GM23248 (cell line): ENCODE results near the gene UBXN6. TPM values are rescaled to one million over a fixed set of nuclear protein-coding genes. Genes with fewer than 3 reads are reported as not detected.

Source experiments
- DNase-seq: peaks from one replicate; pipeline ENCODE4 v3.0.0-alpha.2; 2015
- H2AFZ ChIP-seq: fragments of 200-600 bp; sonication (generic); 2 replicates; pipeline ENCODE4 v1.6.1; 2016; ENCODE audit warnings: antibody characterized with exemption
- H3F3A ChIP-seq: fragments of 200-600 bp; sonication (generic); 2 replicates; pipeline ENCODE4 v1.6.1; 2016; ENCODE audit warnings: mild to moderate bottlenecking, antibody characterized with exemption, mixed run types; ENCODE audit not compliant: insufficient read depth
- H3K27ac ChIP-seq: fragments of 200-600 bp; sonication (generic); 2 replicates; pipeline ENCODE4 v1.5.1; 2016; ENCODE audit warnings: mild to moderate bottlenecking
- H3K27me3 ChIP-seq: fragments of 200-600 bp; sonication (generic); replicated peaks from 2 replicates; pipeline ENCODE4 v1.6.1; 2016; ENCODE audit warnings: mild to moderate bottlenecking; ENCODE audit not compliant: insufficient read depth
- H3K36me3 ChIP-seq: fragments of 200-600 bp; sonication (generic); 2 replicates; pipeline ENCODE4 v1.6.1; 2016; ENCODE audit warnings: low read depth, mild to moderate bottlenecking
- H3K4me1 ChIP-seq: fragments of 200-600 bp; sonication (generic); 2 replicates; pipeline ENCODE4 v1.6.1; 2016; ENCODE audit warnings: mild to moderate bottlenecking; ENCODE audit not compliant: insufficient read depth
- H3K4me2 ChIP-seq: fragments of 200-600 bp; sonication (generic); one replicate; pipeline ENCODE4 v1.6.1; 2016; ENCODE audit warnings: mild to moderate bottlenecking; ENCODE audit not compliant: unreplicated experiment
- H3K4me3 ChIP-seq: fragments of 200-600 bp; sonication (generic); 2 replicates; pipeline ENCODE4 v1.5.1; 2016; ENCODE audit warnings: mild to moderate bottlenecking
- H3K79me2 ChIP-seq: fragments of 200-600 bp; sonication (generic); 2 replicates; pipeline ENCODE4 v1.6.1; 2016; ENCODE audit warnings: mild to moderate bottlenecking; ENCODE audit not compliant: insufficient read depth
- H3K9ac ChIP-seq: fragments of 200-600 bp; sonication (generic); 2 replicates; pipeline ENCODE4 v1.6.1; 2016; ENCODE audit warnings: mild to moderate bottlenecking
- H3K9me2 ChIP-seq: fragments of 200-600 bp; sonication (generic); 2 replicates; pipeline ENCODE4 v1.6.1; 2016; ENCODE audit warnings: mixed run types, mild to moderate bottlenecking, moderate library complexity; ENCODE audit not compliant: insufficient read depth
- H3K9me3 ChIP-seq: fragments of 200-600 bp; sonication (generic); one replicate; pipeline ENCODE4 v1.6.1; 2017; ENCODE audit warnings: low read depth
- H4K20me1 ChIP-seq: fragments of 200-600 bp; sonication (generic); 2 replicates; pipeline ENCODE4 v1.6.0; 2016; ENCODE audit not compliant: insufficient read depth
- EZH2 ChIP-seq: fragments of 200-600 bp; sonication (generic); IDR thresholded peaks from 2 replicates; pipeline ENCODE4 v1.6.1; 2018; ENCODE audit warnings: antibody characterized with exemption, mild to moderate bottlenecking; ENCODE audit not compliant: insufficient read depth, poor library complexity, severe bottlenecking
- EZH2phosphoT487 ChIP-seq: fragments of 200-600 bp; sonication (generic); IDR thresholded peaks from 2 replicates; pipeline ENCODE4 v1.6.1; 2018; ENCODE audit warnings: antibody characterized with exemption, moderate library complexity, mild to moderate bottlenecking, low read depth; ENCODE audit not compliant: insufficient read depth
- WGBS, 2 experiments: methylation state at CpG; one replicate each; pipeline ENCODE4 v1.1.6; 2015 to 2017; ENCODE audit warnings: low lambda C conversion rate in 2 of 2, low coverage in 1 of 2; ENCODE audit errors: missing lambda C conversion rate in 2 of 2; 5-methylcytosine and 5-hydroxymethylcytosine counted together
- in situ Hi-C: fragments of 300-500 bp; cut with MboI; formaldehyde crosslinking; loops from 2 replicates; pipeline ENCODE4 v1.15.0; 2020
- polyA plus RNA-seq: library from polyadenylated mRNA; unstranded; fragments of >200 nt; fragmentation: Nextera tagmentation; extraction: Ambion mirVana; gene quantifications from 2 replicates; pipeline ENCODE4 v1.2.1, GENCODE V29; 2016
- total RNA-seq: library from RNA; depleted of rRNA; stranded (reverse); fragments of >200 nt; shearing (Covaris generic); gene quantifications from 2 replicates; pipeline ENCODE4 v1.2.3, GENCODE V29; 2014

Gene UBXN6
- total and polyA plus RNA-seq, 2 experiments from 2014 or later = 45.8 to 113 TPM

GRCh38 chr19:4429771-4430171 is 27.8 kb downstream of the UBXN6 start:
- Histone ChIP-seq H3K4me1 (peaks cover 16% of the 10 kb centered on the region), H3K4me2 (no peak overlapping the region), H3K9me3 (no peaks in the 10 kb centered on the region), H2AFZ (no peak overlapping the region), H3K9me2 (no peaks in the 10 kb centered on the region), H3K4me3 (no peak overlapping the region), H4K20me1 (no peaks in the 10 kb centered on the region), H3K27me3 (no peaks in the 10 kb centered on the region), H3K27ac (no peak overlapping the region), H3K79me2 (no peaks in the 10 kb centered on the region), H3K9ac (no peak overlapping the region), H3K36me3 (no peaks in the 10 kb centered on the region; the same call in 1 of the 2 replicates), H3F3A (peaks cover 10% of the 10 kb centered on the region)
- in situ Hi-C loops = no loop called here
- 87 to 93% methylated on average over 12 of the region's 12 CpGs for WGBS, 2 experiments
- no peak for DNase-seq
- TF ChIP-seq EZH2phosphoT487 (no peak), EZH2 (no peak)

- Histone ChIP-seq H3K9me2 (no peaks in the 10 kb centered on the region), H3K9ac (no peak overlapping the region), H4K20me1 (no peaks in the 10 kb centered on the region), H3F3A (peaks cover 10% of the 10 kb centered on the region), H3K36me3 (no peaks in the 10 kb centered on the region; the same call in 1 of the 2 replicates), H3K9me3 (no peaks in the 10 kb centered on the region), H3K27me3 (no peaks in the 10 kb centered on the region), H2AFZ (no peak overlapping the region), H3K79me2 (no peaks in the 10 kb centered on the region), H3K4me1 (peaks cover 16% of the 10 kb centered on the region), H3K4me3 (no peak overlapping the region), H3K4me2 (no peak overlapping the region), H3K27ac (no peak overlapping the region)
- no peak for DNase-seq
- 96 to 99% methylated on average over 16 of the region's 16 CpGs for WGBS, 2 experiments
- in situ Hi-C loops = no loop called here
- no peak for TF ChIP-seq EZH2
These were observed 28.3 kb downstream of the UBXN6 start for GRCh38 chr19:4429256-4429655.

- no peak for DNase-seq
- Histone ChIP-seq H3K79me2 (no peaks in the 10 kb centered on the region), H3K27ac (no peak overlapping the region), H3K9ac (no peak overlapping the region), H3F3A (peaks cover 10% of the 10 kb centered on the region), H3K9me2 (no peaks in the 10 kb centered on the region), H3K27me3 (no peaks in the 10 kb centered on the region), H2AFZ (no peak overlapping the region), H3K4me2 (no peak overlapping the region), H3K36me3 (peaks cover 4% of the 10 kb centered on the region; the same call in 1 of the 2 replicates), H4K20me1 (no peaks in the 10 kb centered on the region), H3K4me1 (peaks cover 16% of the 10 kb centered on the region), H3K4me3 (no peak overlapping the region), H3K9me3 (no peaks in the 10 kb centered on the region)
- TF ChIP-seq EZH2phosphoT487 (no peak), EZH2 (no peak)
- WGBS, 2 experiments = 96 to 99% methylated on average over 15 to 20 of the region's 20 CpGs
- in situ Hi-C loops = no loop called here
These were observed 29.1 kb downstream of the UBXN6 start for GRCh38 chr19:4428326-4428975.

- Histone ChIP-seq H3K4me2 (peak overlapping the region; percentile 68), H3K4me3 (0 out of 2 replicates have a peak overlapping the region, but pooled peaks have one; percentile 14), H3K27me3 (no peaks in the 10 kb centered on the region), H3F3A (peaks cover 10% of the 10 kb centered on the region), H3K79me2 (no peaks in the 10 kb centered on the region), H3K9me3 (no peaks in the 10 kb centered on the region), H3K27ac (peak overlapping the region; percentile 74), H3K9ac (peak overlapping the region; percentile 54), H3K9me2 (no peaks in the 10 kb centered on the region), H3K4me1 (peaks cover 21% of the 10 kb centered on the region), H4K20me1 (no peaks in the 10 kb centered on the region), H2AFZ (no peak overlapping the region), H3K36me3 (0 out of 2 replicates have a peak, but pooled peaks cover 4% of the 10 kb centered on the region)
- in situ Hi-C loops = no loop called here
- no peak for TF ChIP-seq EZH2phosphoT487
- TF ChIP-seq EZH2 = no peak
- peak; percentile 96 for DNase-seq
- WGBS, 2 experiments = 16 to 17% methylated on average over 6 of the region's 6 CpGs
These were observed 32.1 kb downstream of the UBXN6 start for GRCh38 chr19:4425537-4425936.
